ENCODE data around the gene PRR23E. TPM values are rescaled to one million over a fixed set of nuclear protein-coding genes. Genes with fewer than 3 reads are reported as not detected.

The PRR23E gene
- not detected for total RNA-seq
- not detected for polyA plus RNA-seq (ENCODE audit: insufficient read depth, low read depth, low replicate concordance)
- long read RNA-seq, donor 1: 0 reads
- long read RNA-seq, donor 2: 0 reads
- long read RNA-seq, donor 3: 0 reads
- long read RNA-seq, donor 4: 0 reads
- long read RNA-seq, donor 5: 0 reads
- long read RNA-seq, donor 6: 0 reads
- long read RNA-seq, donor 7: 0 reads
- long read RNA-seq, donor 8: 0 reads
- long read RNA-seq, donor 9: 0 reads
- long read RNA-seq, donor 10: 0 reads

GRCh38 chr3:127192576-127193232, at the start of gene PRR23E:
TSS of gene PRR23E (plus strand) at chr3:127193131. CDS start at chr3:127196686, 3,555 bp downstream.
- intact Hi-C loops (cut with DNase I): no loop called here
- Histone ChIP-seq H3K36me3 (ENCODE audit: control insufficient read depth in 2 of 3, insufficient read depth in 3 of 3, low read length in 3 of 3) (no peaks in the 10 kb centered on the region), H3K27me3 (ENCODE audit: control insufficient read depth, insufficient read depth, low read length) (no peaks in the 10 kb centered on the region), H3K4me1 (ENCODE audit: control insufficient read depth in 2 of 3, insufficient read depth in 2 of 3, low read depth in 1 of 3, low read length in 3 of 3) (no peaks in the 10 kb centered on the region), H3K9ac (ENCODE audit: low read length in 3 of 3) (no peak within 1 kb of the TSS), H3K9me3 (ENCODE audit: control insufficient read depth in 2 of 3, insufficient read depth in 1 of 3, low read length in 3 of 3) (peaks cover 0 to 6% (median 0%) of the 10 kb centered on the region in 3 donors), H3K4me3 (ENCODE audit: low read length in 3 of 3) (no peak within 1 kb of the TSS), H3K27ac (ENCODE audit: low read depth in 2 of 2, low read length in 2 of 2) (no peak within 1 kb of the TSS)
- FAIRE-seq (no peak), DNase-seq (no peak)
- no peak for TF ChIP-seq CTCF (IDR thresholded peaks at IDR 0.05; ENCODE audit: borderline replicate concordance, extremely low read depth, insufficient read depth)

- FAIRE-seq (no peak), DNase-seq (no peak)
- Histone ChIP-seq H3K4me1 (ENCODE audit: control insufficient read depth in 2 of 3, insufficient read depth in 2 of 3, low read depth in 1 of 3, low read length in 3 of 3) (no peaks in the 10 kb centered on the region), H3K9me3 (ENCODE audit: control insufficient read depth in 2 of 3, insufficient read depth in 1 of 3, low read length in 3 of 3) (no peaks in the 10 kb centered on the region), H3K36me3 (ENCODE audit: control insufficient read depth in 2 of 3, insufficient read depth in 3 of 3, low read length in 3 of 3) (no peaks in the 10 kb centered on the region), H3K9ac (ENCODE audit: low read length in 3 of 3) (no peak overlapping the region), H3K4me3 (ENCODE audit: low read length in 3 of 3) (no peak overlapping the region), H3K27ac (ENCODE audit: low read depth in 2 of 2, low read length in 2 of 2) (no peak overlapping the region), H3K27me3 (ENCODE audit: control insufficient read depth, insufficient read depth, low read length) (no peaks in the 10 kb centered on the region)
- intact Hi-C loops (cut with DNase I): no loop called here
- TF ChIP-seq CTCF (IDR thresholded peaks at IDR 0.05; ENCODE audit: borderline replicate concordance, extremely low read depth, insufficient read depth): no peak
These were observed 49.8 kb upstream of the PRR23E start for GRCh38 chr3:127143172-127143571.

GRCh38 chr3:127144631-127145030, 48.3 kb upstream of the PRR23E start:
- intact Hi-C loops (cut with DNase I): no loop called here
- no peak overlapping the region for H3K4me3 ChIP-seq (ENCODE audit: low read length in 3 of 3)
- H3K36me3 ChIP-seq (ENCODE audit: control insufficient read depth in 2 of 3, insufficient read depth in 3 of 3, low read length in 3 of 3): no peaks in the 10 kb centered on the region
- TF ChIP-seq CTCF (IDR thresholded peaks at IDR 0.05; ENCODE audit: borderline replicate concordance, extremely low read depth, insufficient read depth): no peak
- H3K4me1 ChIP-seq (ENCODE audit: control insufficient read depth in 2 of 3, insufficient read depth in 2 of 3, low read depth in 1 of 3, low read length in 3 of 3): no peaks in the 10 kb centered on the region
- H3K27me3 ChIP-seq (ENCODE audit: control insufficient read depth, insufficient read depth, low read length): no peaks in the 10 kb centered on the region
- no peak for FAIRE-seq
- H3K9ac ChIP-seq (ENCODE audit: low read length in 3 of 3): no peak overlapping the region
- peak in 1 of 5 donors; percentile 14 for DNase-seq
- H3K27ac ChIP-seq (ENCODE audit: low read depth in 2 of 2, low read length in 2 of 2): no peak overlapping the region
- no peaks in the 10 kb centered on the region for H3K9me3 ChIP-seq (ENCODE audit: control insufficient read depth in 2 of 3, insufficient read depth in 1 of 3, low read length in 3 of 3)
